ENCODE measurements around the gene SERPINF2.

SERPINF2 gene

GRCh38 chr17:1793447-1793806, 50.8 kb downstream of the SERPINF2 start:
- TF ChIP-seq YY1 (IDR thresholded peaks at IDR 0.05; ENCODE audit: low read depth): no peak
- TF ChIP-seq CREB1 (IDR thresholded peaks at IDR 0.05; ENCODE audit: low read depth): no peak
- TF ChIP-seq EP300 (IDR thresholded peaks at IDR 0.05; ENCODE audit: borderline replicate concordance): no peak
- no peak for TF ChIP-seq CEBPB (IDR thresholded peaks at IDR 0.05)
- TF ChIP-seq EGR1 (IDR thresholded peaks at IDR 0.05): no peak
- no peak for TF ChIP-seq TAF1 (IDR thresholded peaks at IDR 0.05; ENCODE audit: low read depth)
- no peak for TF ChIP-seq USF1 (IDR thresholded peaks at IDR 0.05)
- TF ChIP-seq MAX (IDR thresholded peaks at IDR 0.05): no peak
- TF ChIP-seq NFIC (IDR thresholded peaks at IDR 0.05): no peak
- no peak for TF ChIP-seq TEAD4 (IDR thresholded peaks at IDR 0.05)
- TF ChIP-seq RAD21 (IDR thresholded peaks at IDR 0.05; ENCODE audit: low read depth): no peak
- TF ChIP-seq REST (IDR thresholded peaks at IDR 0.05; ENCODE audit: low read depth): no peak
- TF ChIP-seq FOXM1 (IDR thresholded peaks at IDR 0.05; ENCODE audit: borderline replicate concordance, low read depth): no peak
- no peak for TF ChIP-seq ZBTB7A (IDR thresholded peaks at IDR 0.05; ENCODE audit: low read depth)

GRCh38 chr17:1796800-1797199, 54.1 kb downstream of the SERPINF2 start:
- TF ChIP-seq CREB1 (IDR thresholded peaks at IDR 0.05; ENCODE audit: low read depth) (no peak), ZBTB7A (IDR thresholded peaks at IDR 0.05; ENCODE audit: low read depth) (no peak), TCF12 (IDR thresholded peaks at IDR 0.05; ENCODE audit: low read depth) (no peak), EP300 (IDR thresholded peaks at IDR 0.05; ENCODE audit: borderline replicate concordance) (no peak), USF1 (IDR thresholded peaks at IDR 0.05) (no peak), RAD21 (IDR thresholded peaks at IDR 0.05; ENCODE audit: low read depth) (no peak), EGR1 (IDR thresholded peaks at IDR 0.05) (no peak), YY1 (IDR thresholded peaks at IDR 0.05; ENCODE audit: low read depth) (no peak), FOXM1 (IDR thresholded peaks at IDR 0.05; ENCODE audit: borderline replicate concordance, low read depth) (no peak), TEAD4 (IDR thresholded peaks at IDR 0.05) (no peak), NFIC (IDR thresholded peaks at IDR 0.05) (no peak)

- TF ChIP-seq CREB1 (IDR thresholded peaks at IDR 0.05; ENCODE audit: low read depth) (no peak), TCF12 (IDR thresholded peaks at IDR 0.05; ENCODE audit: low read depth) (no peak), CEBPB (IDR thresholded peaks at IDR 0.05) (no peak), REST (IDR thresholded peaks at IDR 0.05; ENCODE audit: low read depth) (no peak), FOXM1 (IDR thresholded peaks at IDR 0.05; ENCODE audit: borderline replicate concordance, low read depth) (no peak), USF1 (IDR thresholded peaks at IDR 0.05) (no peak), EP300 (IDR thresholded peaks at IDR 0.05; ENCODE audit: borderline replicate concordance) (no peak), EGR1 (IDR thresholded peaks at IDR 0.05) (no peak), MAX (IDR thresholded peaks at IDR 0.05) (no peak), YY1 (IDR thresholded peaks at IDR 0.05; ENCODE audit: low read depth) (no peak)
Measured at GRCh38 chr17:1797323-1797722, 54.7 kb downstream of the SERPINF2 start.

GRCh38 chr17:1800240-1800639, 57.6 kb downstream of the SERPINF2 start:
- TF ChIP-seq REST (IDR thresholded peaks at IDR 0.05; ENCODE audit: low read depth): no peak
- no peak for TF ChIP-seq CEBPB (IDR thresholded peaks at IDR 0.05)
- TF ChIP-seq CREB1 (IDR thresholded peaks at IDR 0.05; ENCODE audit: low read depth): no peak
- no peak for TF ChIP-seq ZBTB7A (IDR thresholded peaks at IDR 0.05; ENCODE audit: low read depth)
- TF ChIP-seq TEAD4 (IDR thresholded peaks at IDR 0.05): no peak
- TF ChIP-seq YY1 (IDR thresholded peaks at IDR 0.05; ENCODE audit: low read depth): no peak
- no peak for TF ChIP-seq TCF12 (IDR thresholded peaks at IDR 0.05; ENCODE audit: low read depth)
- no peak for TF ChIP-seq FOXM1 (IDR thresholded peaks at IDR 0.05; ENCODE audit: borderline replicate concordance, low read depth)
- TF ChIP-seq EP300 (IDR thresholded peaks at IDR 0.05; ENCODE audit: borderline replicate concordance): no peak

Data from Ishikawa (cell line).